Panc1 (cell line): ENCODE data around the gene NTM.

Experiments used
- CTCF ChIP-seq: fragments of 450-650 bp; IDR thresholded peaks from 2 replicates; pipeline ENCODE4 v1.5.1; 2017; ENCODE audit warnings: mild to moderate bottlenecking
- POLR2AphosphoS5 ChIP-seq: IDR thresholded peaks from 2 replicates; pipeline ENCODE4 v1.6.1; 2012; ENCODE audit warnings: mild to moderate bottlenecking, low read depth, low read length, moderate library complexity
- REST ChIP-seq, 2 experiments: IDR thresholded peaks; 2 replicates each; pipeline ENCODE4 v1.6.1; 2011 to 2012; ENCODE audit warnings: low read depth in 2 of 2, control low read depth in 1 of 2, low read length in 1 of 2, mild to moderate bottlenecking in 1 of 2, moderate library complexity in 1 of 2; ENCODE audit not compliant: insufficient read depth in 1 of 2
- SIN3A ChIP-seq: IDR thresholded peaks from 2 replicates; pipeline ENCODE4 v1.6.1; 2012; ENCODE audit warnings: low read depth, mild to moderate bottlenecking, low read length, moderate library complexity, borderline replicate concordance; ENCODE audit not compliant: insufficient read depth

GRCh38 chr11:131408025-131408640, 37.7 kb downstream of the NTM start:
- TF ChIP-seq CTCF (peak; percentile 81), REST (IDR thresholded peaks at IDR 0.05; ENCODE audit: insufficient read depth in 1 of 2, low read depth in 2 of 2, low read length in 1 of 2) (no peak), POLR2AphosphoS5 (no peak), SIN3A (no peak)
